ENCODE measurements around the gene DDAH1. TPM values are rescaled to one million over a fixed set of nuclear protein-coding genes. Genes with fewer than 3 reads are reported as not detected.

Gene DDAH1
- total and polyA plus RNA-seq, 2 of the 8 experiments (the other 6 are each of a cell fraction or from before 2014, with no cell fraction given) = 22.8 to 54.5 TPM

DNA sequence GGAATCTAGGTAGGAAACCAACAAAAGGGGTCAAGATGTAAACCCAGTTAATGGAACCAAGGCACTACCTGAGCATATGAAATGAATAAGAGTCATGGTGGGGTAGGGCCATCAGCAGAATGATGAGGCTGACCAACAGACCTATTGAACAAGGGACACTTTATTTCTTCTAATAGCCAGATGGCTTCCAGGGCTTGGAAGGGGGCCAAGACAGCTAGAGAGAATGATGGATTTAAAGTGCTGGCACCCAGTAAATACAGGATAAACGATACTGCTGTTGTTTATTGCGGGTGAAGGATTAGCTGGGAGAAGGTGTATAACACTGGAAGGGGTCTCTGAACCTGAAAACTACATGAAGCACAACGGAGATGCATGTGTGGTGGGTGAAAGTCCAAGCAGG is 15.6 kb downstream of the DDAH1 start:
- H2AFZ ChIP-seq (ENCODE audit: low read length) = no peak overlapping the region
- DNase-seq (ENCODE audit: low read depth in 1 of 2, low spot score in 2 of 2) = no peak
- H3K23ac ChIP-seq (ENCODE audit: insufficient read length) = no peak overlapping the region
- no peaks in the 10 kb centered on the region for H3K79me2 ChIP-seq (ENCODE audit: control insufficient read depth in 1 of 2, insufficient read depth in 2 of 2, low read length in 2 of 2)
- ChIA-PET CTCF (ENCODE audit: partially characterized antibody) (no interaction called here), POLR2A (ENCODE audit: partially characterized antibody) (interaction anchor here (1.0 kb wide), 1 partner anchor 11 kb away, joined by 3 read pairs; no protein-coding TSS in a partner anchor)
- H3K36me3 ChIP-seq (ENCODE audit: control insufficient read depth in 2 of 4, insufficient read depth in 4 of 4, low read length in 3 of 4) = no peaks in the 10 kb centered on the region
- no peaks in the 10 kb centered on the region for H3K27me3 ChIP-seq (replicated peaks in 1 of 4; ENCODE audit: control insufficient read depth in 3 of 4, extremely low read depth in 1 of 4, insufficient read depth in 3 of 4, low read length in 3 of 4)
- H3K4ac ChIP-seq (replicated peaks; ENCODE audit: insufficient read length, low read depth, low read length) = no peak overlapping the region
- no peak overlapping the region for H3K9ac ChIP-seq (replicated peaks in 1 of 4; ENCODE audit: extremely low read depth in 1 of 4, low read depth in 3 of 4, low read length in 3 of 4)
- no peak overlapping the region for H2BK12ac ChIP-seq (ENCODE audit: low read depth, low read length)
- no peak overlapping the region for H3K27ac ChIP-seq (ENCODE audit: low read depth, low read length)
- no peak overlapping the region for H4K91ac ChIP-seq (replicated peaks; ENCODE audit: insufficient read length, low read length)
- no peak overlapping the region for H3K4me3 ChIP-seq (ENCODE audit: extremely low read depth in 1 of 4, insufficient read depth in 2 of 4, low read depth in 3 of 4, low read length in 4 of 4)
- H4K8ac ChIP-seq (ENCODE audit: extremely low read depth, insufficient read depth, low read length) = no peak overlapping the region
- no peak overlapping the region for H2AK5ac ChIP-seq (ENCODE audit: low read depth, low read length)
- no peak overlapping the region for H3K56ac ChIP-seq (replicated peaks; ENCODE audit: insufficient read length, low read depth, low read length)
- WGBS, 2 experiments (ENCODE audit: extremely low coverage in 1 of 2, insufficient coverage in 1 of 2, insufficient read length in 1 of 2, insufficient replicate concordance in 2 of 2, low coverage in 1 of 2, low lambda C conversion rate in 2 of 2, missing lambda C conversion rate in 1 of 2) = 69% methylated on average over 3 of the region's 3 CpGs; no CpG with 5 or more reads in 1 of the 2 experiments
- H2BK15ac ChIP-seq (ENCODE audit: low read length) = no peak overlapping the region
- H4K20me1 ChIP-seq (replicated peaks in 1 of 2; ENCODE audit: control insufficient read depth in 1 of 2, insufficient read depth in 2 of 2, low read length in 2 of 2) = no peaks in the 10 kb centered on the region
- H4K5ac ChIP-seq (ENCODE audit: insufficient read length, low read depth, low read length) = no peak overlapping the region
- no peaks in the 10 kb centered on the region for H3K9me3 ChIP-seq (ENCODE audit: insufficient read depth in 2 of 2, low read depth in 1 of 2, low read length in 1 of 2)
- FAIRE-seq = no peak
- H3K18ac ChIP-seq (ENCODE audit: extremely low read depth, low read length) = no peak overlapping the region
- peaks cover 2% of the 10 kb centered on the region; the same call in 1 of the 2 replicates for H3K79me1 ChIP-seq (ENCODE audit: low read depth, low read length)
- H3K4me2 ChIP-seq (ENCODE audit: insufficient read depth in 1 of 2, low read depth in 2 of 2, low read length in 2 of 2) = no peak overlapping the region
- peaks cover 0 to 15% (median 6%) of the 10 kb centered on the region in 4 experiments; a peak in 4 of 7 replicates for H3K4me1 ChIP-seq (replicated peaks in 1 of 4; ENCODE audit: control insufficient read depth in 3 of 4, insufficient read depth in 4 of 4, low read length in 3 of 4)
- H2BK120ac ChIP-seq (replicated peaks; ENCODE audit: low read depth, low read length) = no peak overlapping the region
- no peak overlapping the region for H2BK20ac ChIP-seq (ENCODE audit: low read length)
- no peak overlapping the region for H3K14ac ChIP-seq (ENCODE audit: insufficient read length)
- no peak for TF ChIP-seq POU5F1 (IDR thresholded peaks at IDR 0.05; ENCODE audit: low read depth, low read length)
- H3K23me2 ChIP-seq (ENCODE audit: low read depth, low read length) = no peaks in the 10 kb centered on the region
- no peak overlapping the region for H2BK5ac ChIP-seq (ENCODE audit: low read depth, low read length)
